ENCODE data around the gene SLC4A11. TPM values are rescaled to one million over a fixed set of nuclear protein-coding genes. Genes with fewer than 3 reads are reported as not detected.

SLC4A11 gene
- polyA plus RNA-seq, 2 of the 4 experiments (the other 2 are of a cell fraction) = 2.0 to 10.7 TPM

DNA sequence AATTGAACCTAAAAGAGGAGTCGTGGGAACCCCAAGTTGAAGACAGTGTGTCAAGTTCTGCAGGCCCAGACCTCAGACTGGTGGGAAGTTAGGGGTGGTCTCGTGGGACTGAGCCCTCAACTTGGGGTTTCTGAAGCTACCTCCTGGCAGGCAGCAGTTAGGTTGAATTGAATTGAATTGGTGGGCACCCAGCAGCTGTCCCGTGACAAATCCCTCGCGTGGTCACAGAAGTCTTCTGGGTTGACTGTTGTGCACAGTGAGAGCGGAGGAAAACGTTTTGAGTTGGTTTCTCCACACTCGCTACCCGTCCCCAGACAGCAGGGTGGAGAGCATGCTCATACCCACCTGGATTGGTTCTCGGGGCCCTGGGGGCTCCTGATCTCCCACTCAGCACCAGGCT, 12.9 kb downstream of the SLC4A11 start:
- FAIRE-seq (no peak), DNase-seq (ENCODE audit: low read depth in 1 of 2, low spot score in 1 of 2) (no peak), ATAC-seq (no peak)
- 86% methylated on average over 10 of the region's 10 CpGs for WGBS (ENCODE audit: missing lambda C conversion rate)
- POLR2A ChIA-PET = no interaction called here
- H3K4me1 ChIP-seq = peaks cover 43% of the 10 kb centered on the region
- no peaks in the 10 kb centered on the region for H3K9me3 ChIP-seq
- no peak overlapping the region for H3K27ac ChIP-seq
- H3K4me2 ChIP-seq = no peak overlapping the region
- TF ChIP-seq HDAC2 (IDR thresholded peaks at IDR 0.05) = no peak
- TF ChIP-seq TFCP2L1 (CRISPR knock-in tag; IDR thresholded peaks at IDR 0.05) = no peak
- TF ChIP-seq TP53 (CRISPR knock-in tag; IDR thresholded peaks at IDR 0.05) = no peak
- no peak for TF ChIP-seq ZNF302 (CRISPR knock-in tag; IDR thresholded peaks at IDR 0.05)
- TF ChIP-seq, protein P1, sequence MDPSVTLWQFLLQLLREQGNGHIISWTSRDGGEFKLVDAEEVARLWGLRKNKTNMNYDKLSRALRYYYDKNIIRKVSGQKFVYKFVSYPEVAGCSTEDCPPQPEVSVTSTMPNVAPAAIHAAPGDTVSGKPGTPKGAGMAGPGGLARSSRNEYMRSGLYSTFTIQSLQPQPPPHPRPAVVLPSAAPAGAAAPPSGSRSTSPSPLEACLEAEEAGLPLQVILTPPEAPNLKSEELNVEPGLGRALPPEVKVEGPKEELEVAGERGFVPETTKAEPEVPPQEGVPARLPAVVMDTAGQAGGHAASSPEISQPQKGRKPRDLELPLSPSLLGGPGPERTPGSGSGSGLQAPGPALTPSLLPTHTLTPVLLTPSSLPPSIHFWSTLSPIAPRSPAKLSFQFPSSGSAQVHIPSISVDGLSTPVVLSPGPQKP (IDR thresholded peaks at IDR 0.05; ENCODE audit: low read depth, low read length) = no peak
- no peak for TF ChIP-seq RNF2 (IDR thresholded peaks at IDR 0.05; ENCODE audit: borderline replicate concordance, low read depth)
- no peak for TF ChIP-seq FOSB (CRISPR knock-in tag; IDR thresholded peaks at IDR 0.05)
- TF ChIP-seq POLR2AphosphoS2 (conservative IDR thresholded peaks at IDR 0.05; ENCODE audit: low read length) = no peak
- no peak for TF ChIP-seq ZFP36 (IDR thresholded peaks at IDR 0.05; ENCODE audit: borderline replicate concordance, partially characterized antibody)
- TF ChIP-seq GATA3 (IDR thresholded peaks at IDR 0.05; ENCODE audit: borderline replicate concordance) = no peak
- TF ChIP-seq, protein P2, sequence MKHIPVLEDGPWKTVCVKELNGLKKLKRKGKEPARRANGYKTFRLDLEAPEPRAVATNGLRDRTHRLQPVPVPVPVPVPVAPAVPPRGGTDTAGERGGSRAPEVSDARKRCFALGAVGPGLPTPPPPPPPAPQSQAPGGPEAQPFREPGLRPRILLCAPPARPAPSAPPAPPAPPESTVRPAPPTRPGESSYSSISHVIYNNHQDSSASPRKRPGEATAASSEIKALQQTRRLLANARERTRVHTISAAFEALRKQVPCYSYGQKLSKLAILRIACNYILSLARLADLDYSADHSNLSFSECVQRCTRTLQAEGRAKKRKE (CRISPR knock-in tag; IDR thresholded peaks at IDR 0.05; ENCODE audit: low read depth) = no peak
- TF ChIP-seq RAD21 (conservative IDR thresholded peaks at IDR 0.05 in 1 of 2, IDR thresholded peaks at IDR 0.05 in 1 of 2) = no peak
- TF ChIP-seq NFE2L2 (conservative IDR thresholded peaks at IDR 0.05; ENCODE audit: low read length) = no peak
- no peak for TF ChIP-seq MYC (IDR thresholded peaks at IDR 0.05; ENCODE audit: borderline replicate concordance, low read length)
- no peak for TF ChIP-seq NR3C1 (IDR thresholded peaks at IDR 0.05)
- no peak for TF ChIP-seq HMGXB4 (CRISPR knock-in tag; IDR thresholded peaks at IDR 0.05; ENCODE audit: borderline replicate concordance)
- TF ChIP-seq ZC3H11A (IDR thresholded peaks at IDR 0.05) = no peak
- no peak for TF ChIP-seq FOSL2 (IDR thresholded peaks at IDR 0.05)
- no peak for TF ChIP-seq FOSL2 (CRISPR knock-in tag; IDR thresholded peaks at IDR 0.05)
- TF ChIP-seq RCOR1 (IDR thresholded peaks at IDR 0.05; ENCODE audit: low read depth, low read length) = no peak
- H3K4me3 ChIP-seq = no peak overlapping the region
- CTCF ChIA-PET = interaction anchor here (0.8 to 1.5 kb wide), 4 partner anchors 20 to 91 kb away, joined by 3 to 5 read pairs (median 4); no protein-coding TSS in a partner anchor

DNA sequence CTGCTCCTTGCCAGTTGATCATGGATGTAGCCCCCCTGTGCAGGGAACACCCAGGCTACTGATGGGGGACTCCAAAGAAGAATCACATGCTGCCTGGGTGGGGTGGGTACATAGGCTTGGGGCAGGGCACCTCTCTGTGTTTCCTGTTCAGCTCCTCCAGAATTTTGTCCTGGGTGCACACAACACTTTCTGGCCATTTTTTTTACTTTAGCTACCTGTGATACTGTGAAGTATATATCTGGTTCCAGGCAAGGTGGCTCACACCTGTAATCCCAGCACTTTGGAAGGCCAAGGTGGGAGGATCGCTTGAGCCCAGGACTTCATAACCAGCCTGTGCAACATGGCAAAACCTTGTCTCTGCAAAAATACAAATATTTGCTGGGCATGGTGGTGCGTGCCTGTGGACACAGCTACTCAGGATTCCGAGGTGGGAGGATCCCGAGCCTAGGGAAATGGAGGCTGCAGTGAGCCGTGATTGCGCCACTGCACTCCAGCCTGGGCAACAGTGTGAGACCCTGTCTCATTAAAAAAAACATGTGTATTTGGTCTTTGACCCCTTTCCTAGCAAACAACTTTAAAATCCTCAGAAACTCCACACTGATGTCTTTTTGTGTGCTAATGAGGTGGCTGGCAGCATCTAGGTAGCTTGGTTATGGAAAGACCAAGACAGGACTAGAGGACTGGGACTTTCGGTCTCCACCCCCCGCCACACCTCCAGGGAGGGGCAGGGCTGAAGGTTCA, 14.1 kb downstream of the SLC4A11 start:
- FAIRE-seq (no peak), ATAC-seq (peak; percentile 8 to 29; a peak in 3 of 6 replicates), DNase-seq (ENCODE audit: low read depth in 1 of 2, low spot score in 1 of 2) (no peak)
- H3K4me2 ChIP-seq = no peak overlapping the region
- no peak overlapping the region for H3K4me3 ChIP-seq
- 83% methylated on average over 8 of the region's 8 CpGs for WGBS (ENCODE audit: missing lambda C conversion rate)
- ChIA-PET CTCF (interaction anchor here (0.7 to 10.7 kb wide), 7 partner anchors 12 to 92 kb away, joined by 3 to 105 read pairs (median 3); partner anchors contain the start of gene SLC4A11), POLR2A (no interaction called here)
- no peak for TF ChIP-seq JUNB (IDR thresholded peaks at IDR 0.05)
- TF ChIP-seq PHF8 (IDR thresholded peaks at IDR 0.05; ENCODE audit: borderline replicate concordance, low read depth) = no peak
- TF ChIP-seq RAD21 (conservative IDR thresholded peaks at IDR 0.05 in 1 of 2, IDR thresholded peaks at IDR 0.05 in 1 of 2) = no peak
- TF ChIP-seq ZNF302 (CRISPR knock-in tag; IDR thresholded peaks at IDR 0.05) = no peak
- TF ChIP-seq CEBPB (IDR thresholded peaks at IDR 0.05) = peak in 1 of 2 experiments; percentile 40; a peak in 1 of 4 replicates
- no peaks in the 10 kb centered on the region for H3K9me3 ChIP-seq
- peaks cover 47% of the 10 kb centered on the region for H3K4me1 ChIP-seq
- H3K27ac ChIP-seq = peak overlapping the region; percentile 15 to 76; a peak in 4 of 6 replicates
